WERI-Rb-1 (cell line): ENCODE measurements around the gene NTN1.
"Not testable (repeated sequence)": the region's sequence is repeated elsewhere in the genome, so short reads cannot be mapped to it uniquely, and the experiment has no call there.

Source experiments
- DNase-seq: peaks from one replicate; pipeline ENCODE4 v3.0.0-alpha.2; 2020
- H3K27ac ChIP-seq: fragments of 250-450 bp; sonication (Bioruptor Pico); 2 replicates; pipeline ENCODE4 v1.5.1; 2020; ENCODE audit warnings: mild to moderate bottlenecking, moderate library complexity
- H3K27me3 ChIP-seq: fragments of 250-450 bp; sonication (Bioruptor Pico); 2 replicates; pipeline ENCODE4 v1.5.1; 2021; ENCODE audit warnings: mild to moderate bottlenecking, low read depth, moderate library complexity; ENCODE audit not compliant: insufficient read depth, severe bottlenecking
- H3K36me3 ChIP-seq: fragments of 250-450 bp; sonication (Bioruptor Pico); 2 replicates; pipeline ENCODE4 v1.5.1; 2020; ENCODE audit warnings: mild to moderate bottlenecking, moderate library complexity
- H3K4me3 ChIP-seq: 2 replicates; pipeline ENCODE4 v1.5.1; 2011; ENCODE audit warnings: low read depth, mild to moderate bottlenecking, control low read depth, low read length
- H3K9me3 ChIP-seq: fragments of 250-450 bp; sonication (Bioruptor Pico); 2 replicates; pipeline ENCODE4 v1.5.1; 2021; ENCODE audit warnings: mild to moderate bottlenecking, moderate library complexity; ENCODE audit not compliant: severe bottlenecking
- CTCF ChIP-seq: IDR thresholded peaks from 2 replicates; pipeline ENCODE4 v1.5.1; 2011; ENCODE audit warnings: low read depth, mild to moderate bottlenecking, control low read depth, inconsistent platforms, low read length

Gene NTN1

GRCh38 chr17:9090641-9091096 is 69.4 kb downstream of the NTN1 start:
- Histone ChIP-seq H3K27ac (no peak overlapping the region), H3K27me3 (no peaks in the 10 kb centered on the region), H3K36me3 (no peaks in the 10 kb centered on the region), H3K4me3 (no peak overlapping the region), H3K9me3 (no peaks in the 10 kb centered on the region)
- DNase-seq, result no peak
- TF ChIP-seq CTCF, result no peak

DNA sequence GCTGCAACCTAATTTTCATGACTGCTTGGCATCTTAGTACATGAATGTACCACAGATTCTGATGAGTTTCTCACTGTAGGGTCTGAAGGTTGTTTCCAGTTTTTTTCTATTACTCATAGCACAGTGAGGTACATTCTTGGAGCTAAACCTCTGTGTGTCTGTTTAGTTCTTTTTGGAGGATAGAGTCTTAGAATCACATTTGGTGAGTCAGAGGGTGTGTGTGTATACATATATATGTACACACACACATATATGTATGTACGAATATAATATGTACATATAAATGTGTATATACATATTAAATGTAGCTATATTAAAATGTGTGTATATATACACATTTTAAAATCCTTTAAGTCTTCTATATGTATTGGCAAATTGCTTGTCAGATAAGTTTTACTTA is 72.9 kb downstream of the NTN1 start:
- H3K36me3 ChIP-seq, result no peaks in the 10 kb centered on the region
- no peak overlapping the region for H3K27ac ChIP-seq
- TF ChIP-seq CTCF, result no peak
- no peak for DNase-seq
- H3K27me3 ChIP-seq, result no peaks in the 10 kb centered on the region
- no peak overlapping the region for H3K4me3 ChIP-seq
- no peaks in the 10 kb centered on the region for H3K9me3 ChIP-seq

DNA sequence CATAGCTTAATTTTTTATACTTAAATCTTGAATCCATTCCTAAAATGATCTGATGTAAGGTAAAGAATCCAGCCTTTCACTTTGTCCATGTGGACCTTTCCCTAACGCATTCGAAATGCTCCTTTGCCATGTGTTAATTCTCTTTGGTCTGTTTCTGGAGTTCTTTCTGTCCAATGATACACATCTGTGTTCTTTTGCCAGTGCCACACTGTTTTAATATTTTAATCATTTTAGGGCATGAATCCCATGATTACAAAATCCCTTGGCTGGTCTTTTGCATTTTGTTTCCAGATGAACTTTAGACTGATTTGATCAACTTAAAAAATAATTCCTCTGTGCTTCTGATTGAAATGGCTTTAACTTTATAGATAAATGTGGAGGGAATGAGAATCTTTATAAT is 74.1 kb downstream of the NTN1 start:
- H3K9me3 ChIP-seq, result no peaks in the 10 kb centered on the region
- no peak overlapping the region for H3K4me3 ChIP-seq
- no peaks in the 10 kb centered on the region for H3K27me3 ChIP-seq
- no peaks in the 10 kb centered on the region for H3K36me3 ChIP-seq
- H3K27ac ChIP-seq, result no peak overlapping the region
- no peak for DNase-seq
- no peak for TF ChIP-seq CTCF

DNA sequence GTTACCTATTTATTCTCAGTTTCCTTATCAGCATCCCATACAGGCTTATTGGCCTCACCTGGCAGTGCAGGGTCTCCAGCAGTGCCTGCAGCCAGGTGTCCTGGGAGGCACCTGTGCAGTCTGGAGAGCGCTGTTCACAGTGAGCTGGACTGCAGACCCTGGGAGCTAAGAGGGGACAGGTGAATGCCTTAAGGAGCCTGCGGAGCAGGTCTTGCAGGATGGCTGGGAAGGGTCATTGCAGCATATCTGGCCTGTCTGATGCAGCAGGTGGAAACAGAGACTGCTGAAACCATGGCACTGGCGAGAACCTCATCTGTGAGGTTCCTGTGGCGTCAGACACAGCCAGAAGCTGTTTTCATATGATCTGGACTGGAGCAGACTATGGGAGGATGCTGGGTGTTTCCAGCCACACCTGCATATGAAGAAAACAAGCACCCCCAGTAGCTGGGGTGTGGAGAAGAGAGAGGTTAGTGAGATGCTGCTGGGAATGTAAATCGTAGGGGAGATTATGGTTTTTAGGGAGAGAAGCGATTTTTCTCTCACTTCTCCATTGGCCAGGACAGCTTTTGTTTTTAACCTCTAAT is 77.0 kb downstream of the NTN1 start:
- Histone ChIP-seq H3K4me3 (no peak overlapping the region), H3K27me3 (no peaks in the 10 kb centered on the region), H3K27ac (no peak overlapping the region), H3K36me3 (no peaks in the 10 kb centered on the region), H3K9me3 (no peaks in the 10 kb centered on the region)
- TF ChIP-seq CTCF, result no peak
- no peak for DNase-seq

DNA sequence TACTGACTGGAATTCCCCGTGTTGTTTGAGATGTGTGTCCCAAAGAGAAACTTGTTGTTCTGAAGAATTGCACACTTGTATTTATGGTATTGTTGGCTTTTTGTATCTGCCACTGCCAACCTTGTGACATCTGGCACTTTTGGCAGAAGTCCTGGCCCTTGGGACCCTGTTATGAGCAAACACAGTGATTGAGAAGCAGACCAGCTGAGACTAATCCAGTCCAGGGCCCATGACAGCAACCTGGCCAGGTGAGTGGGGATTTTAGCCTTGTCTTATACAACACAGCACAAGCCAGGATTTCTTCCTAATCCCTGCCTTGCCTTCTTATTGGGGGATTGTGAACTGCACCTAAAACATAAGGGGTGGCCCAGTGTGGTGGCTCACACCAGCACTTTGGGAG is 80.0 kb downstream of the NTN1 start:
- H3K36me3 ChIP-seq, result no peaks in the 10 kb centered on the region
- no peak overlapping the region for H3K27ac ChIP-seq
- TF ChIP-seq CTCF, result no peak
- H3K27me3 ChIP-seq, result no peaks in the 10 kb centered on the region
- no peak for DNase-seq
- H3K4me3 ChIP-seq, result no peak overlapping the region
- no peaks in the 10 kb centered on the region for H3K9me3 ChIP-seq

- DNase-seq, result not testable (repeated sequence)
These were observed 81.9 kb downstream of the NTN1 start for GRCh38 chr17:9103193-9103592.

More at GRCh38 chr17:9103193-9103592, 81.9 kb downstream of the NTN1 start:
- not testable (repeated sequence) for H3K36me3 ChIP-seq, H3K27ac ChIP-seq, H3K4me3 ChIP-seq, H3K9me3 ChIP-seq, H3K27me3 ChIP-seq
